ENCODE data around the gene COL2A1.

DNA sequence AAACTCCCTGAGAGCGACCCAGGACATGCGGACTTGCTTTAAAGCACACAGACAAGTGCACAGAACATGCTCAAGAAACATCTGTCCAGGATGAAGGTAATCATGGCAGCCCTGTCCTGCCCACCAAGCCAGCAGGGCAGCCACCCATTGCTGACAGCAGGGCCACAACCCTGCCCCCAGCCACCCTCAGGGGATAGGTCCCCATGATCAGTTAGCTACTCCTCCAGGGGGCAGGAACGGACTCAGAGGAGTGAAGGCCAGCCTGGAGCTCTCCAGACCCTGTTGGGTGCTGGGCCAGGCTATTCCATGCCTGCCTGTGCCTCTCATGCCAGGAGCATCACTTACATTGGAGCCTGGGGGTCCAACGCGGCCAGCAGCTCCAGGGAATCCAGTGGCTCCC, 25.1 kb downstream of the COL2A1 start:
- TF ChIP-seq EZH2 (IDR thresholded peaks at IDR 0.05), result no peak
- no peak for TF ChIP-seq POLR2AphosphoS5 (IDR thresholded peaks at IDR 0.05; ENCODE audit: borderline replicate concordance, low read depth, low read length)

Measured in SK-N-MC (cell line).